Lung (tissue), 12 donors: ENCODE results near the gene SERPINA5. TPM values are rescaled to one million over a fixed set of nuclear protein-coding genes. Genes with fewer than 3 reads are reported as not detected.

Experiments used
- ATAC-seq: fragments of 200-7000 bp; cut with Tn5 transposase; one replicate; pipeline ENCODE4 v1.9.1; 2020; ENCODE audit warnings: moderate number of reproducible peaks; ENCODE audit not compliant: insufficient read depth, low FRiP score
- DNase-seq, 3 donors: peaks; one replicate each; pipeline ENCODE4 v3.0.0-alpha.2; 2013 to 2017
- H3K27ac ChIP-seq, 2 donors: one replicate each; pipeline ENCODE4 v1.5.1; 2013; ENCODE audit warnings: mild to moderate bottlenecking in 2 of 2, moderate library complexity in 2 of 2, control low read depth in 1 of 2, inconsistent platforms in 1 of 2, low read depth in 1 of 2, low read length in 1 of 2
- H3K27me3 ChIP-seq, 3 donors: one replicate each; pipeline ENCODE4 v1.5.1; 2013; ENCODE audit warnings: low read length in 2 of 3; ENCODE audit not compliant: control insufficient read depth in 3 of 3, insufficient read depth in 3 of 3
- H3K36me3 ChIP-seq, 4 donors: one replicate each; pipeline ENCODE4 v1.5.1; 2013; ENCODE audit warnings: low read length in 4 of 4, mild to moderate bottlenecking in 1 of 4, moderate library complexity in 1 of 4; ENCODE audit not compliant: control insufficient read depth in 4 of 4, insufficient read depth in 4 of 4
- H3K4me1 ChIP-seq, 5 donors: one replicate each; pipeline ENCODE4 v1.5.1; 2013; ENCODE audit warnings: low read length in 5 of 5, mild to moderate bottlenecking in 2 of 5, moderate library complexity in 1 of 5; ENCODE audit not compliant: control insufficient read depth in 5 of 5, insufficient read depth in 5 of 5
- H3K4me3 ChIP-seq: one replicate; pipeline ENCODE4 v1.5.1; 2013; ENCODE audit warnings: mild to moderate bottlenecking, control low read depth, moderate library complexity
- H3K9ac ChIP-seq, 2 donors: one replicate each; pipeline ENCODE4 v1.5.1; 2013; ENCODE audit warnings: low read length in 2 of 2, control low read depth in 1 of 2; ENCODE audit not compliant: insufficient read depth in 1 of 2
- H3K9me3 ChIP-seq, 4 donors: one replicate each; pipeline ENCODE4 v1.5.1; 2013; ENCODE audit warnings: low read length in 3 of 4, mild to moderate bottlenecking in 1 of 4, moderate library complexity in 1 of 4; ENCODE audit not compliant: control insufficient read depth in 4 of 4, insufficient read depth in 3 of 4
- WGBS, 2 donors: extraction: QIAGEN DNeasy Blood & Tissue Kit; methylation state at CpG; one replicate each; pipeline ENCODE4 v1.1.7; 2013; 5-methylcytosine and 5-hydroxymethylcytosine counted together
- polyA plus RNA-seq, 2 donors: library from polyadenylated mRNA; stranded (reverse); fragments of 200-250 nt; gene quantifications; one replicate each; pipeline ENCODE4 v1.2.1, GENCODE V29; 2013
- total RNA-seq, 2 donors: library from RNA; depleted of rRNA in 1 of 2; stranded (reverse); fragments of >200 nt in 1 of 2; gene quantifications; one replicate each; pipeline ENCODE4 v1.2.1, GENCODE V29; 2014 to 2021
- TF ChIP-seq, protein P1 (sequence below): IDR thresholded peaks from 2 replicates; pipeline ENCODE4 v1.5.1; 2012; ENCODE audit warnings: mild to moderate bottlenecking; ENCODE audit errors: control extremely low read depth, extremely low read depth
- donor health status: control.
- donor health status: control.
- donor health status: Bipolar disorder and iron deficiency.
- donor health status: healthy.
- donor health status: DM: yes; HTN: yes; CAD: no.

SERPINA5 gene
- total and polyA plus RNA-seq, 4 donors = 0.14 to 4.3 (median 0.52) TPM; not detected in 1

DNA sequence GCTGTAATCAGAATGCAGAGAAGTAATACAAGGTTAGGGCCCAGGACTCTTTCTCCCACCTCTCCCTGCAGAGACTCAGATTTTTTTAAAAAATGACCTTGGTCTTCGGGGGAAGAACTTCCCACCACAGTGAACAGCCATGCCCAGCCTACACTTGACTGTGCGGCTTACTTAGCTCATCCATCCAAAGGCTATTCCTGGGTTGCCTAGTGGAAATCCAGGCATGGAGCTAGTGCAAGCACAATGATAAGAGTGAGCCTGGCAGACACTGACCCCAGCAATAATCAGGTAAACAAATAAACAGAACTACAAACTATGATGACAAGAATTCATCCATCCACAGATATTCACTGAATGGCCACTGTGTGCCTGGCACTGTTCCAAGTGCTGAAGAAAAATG, 14.7 kb downstream of the SERPINA5 start:
- H3K36me3 ChIP-seq = no peaks in the 10 kb centered on the region
- WGBS, 2 donors = 75 to 86% methylated on average over 2 of the region's 2 CpGs
- TF ChIP-seq, protein P1, sequence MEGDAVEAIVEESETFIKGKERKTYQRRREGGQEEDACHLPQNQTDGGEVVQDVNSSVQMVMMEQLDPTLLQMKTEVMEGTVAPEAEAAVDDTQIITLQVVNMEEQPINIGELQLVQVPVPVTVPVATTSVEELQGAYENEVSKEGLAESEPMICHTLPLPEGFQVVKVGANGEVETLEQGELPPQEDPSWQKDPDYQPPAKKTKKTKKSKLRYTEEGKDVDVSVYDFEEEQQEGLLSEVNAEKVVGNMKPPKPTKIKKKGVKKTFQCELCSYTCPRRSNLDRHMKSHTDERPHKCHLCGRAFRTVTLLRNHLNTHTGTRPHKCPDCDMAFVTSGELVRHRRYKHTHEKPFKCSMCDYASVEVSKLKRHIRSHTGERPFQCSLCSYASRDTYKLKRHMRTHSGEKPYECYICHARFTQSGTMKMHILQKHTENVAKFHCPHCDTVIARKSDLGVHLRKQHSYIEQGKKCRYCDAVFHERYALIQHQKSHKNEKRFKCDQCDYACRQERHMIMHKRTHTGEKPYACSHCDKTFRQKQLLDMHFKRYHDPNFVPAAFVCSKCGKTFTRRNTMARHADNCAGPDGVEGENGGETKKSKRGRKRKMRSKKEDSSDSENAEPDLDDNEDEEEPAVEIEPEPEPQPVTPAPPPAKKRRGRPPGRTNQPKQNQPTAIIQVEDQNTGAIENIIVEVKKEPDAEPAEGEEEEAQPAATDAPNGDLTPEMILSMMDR = no peak

GRCh38 chr14:94596361-94596760, 15.1 kb downstream of the SERPINA5 start:
- TF ChIP-seq, protein P1 = no peak
- Histone ChIP-seq H3K27ac (no peak overlapping the region), H3K27me3 (no peaks in the 10 kb centered on the region), H3K4me3 (no peak overlapping the region), H3K9me3 (no peaks in the 10 kb centered on the region), H3K36me3 (no peaks in the 10 kb centered on the region), H3K9ac (no peak overlapping the region), H3K4me1 (peaks cover 0 to 24% (median 6%) of the 10 kb centered on the region in 5 donors)
- no peak for ATAC-seq
- no peak for DNase-seq
- WGBS, 2 donors = 85 to 90% methylated on average over 9 of the region's 9 CpGs

More for the DNA sequence above, 14.7 kb downstream of the SERPINA5 start:
- Histone ChIP-seq H3K27me3 (no peaks in the 10 kb centered on the region), H3K9ac (no peak overlapping the region), H3K4me1 (peaks cover 0 to 24% (median 6%) of the 10 kb centered on the region in 5 donors), H3K9me3 (no peaks in the 10 kb centered on the region), H3K27ac (no peak overlapping the region), H3K4me3 (no peak overlapping the region)
- DNase-seq (no peak), ATAC-seq (no peak)

GRCh38 chr14:94597788-94598187, 16.6 kb downstream of the SERPINA5 start:
- Histone ChIP-seq H3K9ac (no peak overlapping the region), H3K27me3 (no peaks in the 10 kb centered on the region), H3K36me3 (no peaks in the 10 kb centered on the region), H3K4me1 (peaks cover 0 to 32% (median 11%) of the 10 kb centered on the region in 5 donors), H3K4me3 (no peak overlapping the region), H3K9me3 (no peaks in the 10 kb centered on the region), H3K27ac (no peak overlapping the region)
- WGBS, 2 donors = 87 to 91% methylated on average over 5 of the region's 5 CpGs
- ATAC-seq = no peak
- TF ChIP-seq, protein P1 = no peak
- DNase-seq = no peak

- no peak for ATAC-seq
- Histone ChIP-seq H3K36me3 (no peaks in the 10 kb centered on the region), H3K9ac (no peak overlapping the region), H3K27me3 (no peaks in the 10 kb centered on the region), H3K4me3 (no peak overlapping the region), H3K27ac (no peak overlapping the region), H3K4me1 (peaks cover 0 to 32% (median 11%) of the 10 kb centered on the region in 5 donors), H3K9me3 (no peaks in the 10 kb centered on the region)
- DNase-seq = no peak
- 62 to 85% methylated on average over 7 of the region's 7 CpGs for WGBS, 2 donors
- TF ChIP-seq, protein P1 = no peak
Measured at GRCh38 chr14:94598506-94598815, 17.2 kb downstream of the SERPINA5 start.
